ENCODE results near the gene ADAMTSL1. TPM values are rescaled to one million over a fixed set of nuclear protein-coding genes. Genes with fewer than 3 reads are reported as not detected.
A peak's percentile ranks its signal among the peaks of the same experiment; 100 is the strongest.

Gene ADAMTSL1
- total RNA-seq, 4 donors from 2014 or later: 0.32 to 2.3 (median 1.3) TPM

DNA sequence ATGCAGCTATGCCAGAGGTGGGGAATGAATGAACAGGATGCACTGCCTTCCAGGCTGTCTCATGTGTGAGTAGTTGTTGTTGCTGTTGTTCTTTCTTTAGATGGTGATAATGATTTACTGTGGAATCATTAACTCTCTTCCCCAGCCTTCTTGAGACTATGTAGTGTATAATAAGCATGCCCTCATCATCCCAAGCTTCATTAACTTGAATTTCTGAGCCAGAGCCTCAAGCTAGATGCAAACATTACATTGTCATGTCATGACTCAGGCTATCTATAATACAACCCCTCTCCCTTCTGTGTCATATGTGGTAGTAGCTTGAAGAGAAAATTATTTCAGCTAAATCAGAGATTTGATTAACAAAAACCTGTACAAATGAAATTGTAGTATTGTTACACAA lies 10.0 kb upstream of the ADAMTSL1 start:
- DNase-seq (ENCODE audit: low spot score in 2 of 2): no peak
- Histone ChIP-seq H3K4me1 (peaks cover 18% of the 10 kb centered on the region), H3K36me3 (no peaks in the 10 kb centered on the region), H3K27ac (no peak overlapping the region), H3K9me3 (no peaks in the 10 kb centered on the region), H3K27me3 (no peaks in the 10 kb centered on the region), H3K4me3 (no peak overlapping the region)
- TF ChIP-seq POLR2A (IDR thresholded peaks at IDR 0.05) (no peak), CTCF (IDR thresholded peaks at IDR 0.05) (no peak), POLR2AphosphoS5 (IDR thresholded peaks at IDR 0.05) (no peak), EP300 (IDR thresholded peaks at IDR 0.05) (no peak)

- Histone ChIP-seq H3K4me1 (no peaks in the 10 kb centered on the region), H3K9me3 (no peaks in the 10 kb centered on the region), H3K27ac (no peak overlapping the region), H3K36me3 (no peaks in the 10 kb centered on the region), H3K27me3 (no peaks in the 10 kb centered on the region), H3K4me3 (no peak overlapping the region)
- no peak for DNase-seq (ENCODE audit: low spot score in 2 of 2)
- WGBS: 58% methylated on average over 4 of the region's 4 CpGs
- no peak for TF ChIP-seq EP300 (IDR thresholded peaks at IDR 0.05)
Observed at GRCh38 chr9:18466101-18466500, 7.9 kb upstream of the ADAMTSL1 start.

- Histone ChIP-seq H3K27me3 (no peaks in the 10 kb centered on the region), H3K36me3 (no peaks in the 10 kb centered on the region), H3K9me3 (no peaks in the 10 kb centered on the region), H3K4me3 (no peak overlapping the region), H3K4me1 (peaks cover 2% of the 10 kb centered on the region), H3K27ac (no peak overlapping the region)
- WGBS: 46% methylated on average over 1 of the region's 1 CpG
- DNase-seq (ENCODE audit: low spot score in 2 of 2): no peak
- no peak for TF ChIP-seq POLR2AphosphoS5 (IDR thresholded peaks at IDR 0.05)
- no peak for TF ChIP-seq EP300 (IDR thresholded peaks at IDR 0.05)
- no peak for TF ChIP-seq CTCF (IDR thresholded peaks at IDR 0.05)
Observed at GRCh38 chr9:18467696-18468095, 6.3 kb upstream of the ADAMTSL1 start.

DNA sequence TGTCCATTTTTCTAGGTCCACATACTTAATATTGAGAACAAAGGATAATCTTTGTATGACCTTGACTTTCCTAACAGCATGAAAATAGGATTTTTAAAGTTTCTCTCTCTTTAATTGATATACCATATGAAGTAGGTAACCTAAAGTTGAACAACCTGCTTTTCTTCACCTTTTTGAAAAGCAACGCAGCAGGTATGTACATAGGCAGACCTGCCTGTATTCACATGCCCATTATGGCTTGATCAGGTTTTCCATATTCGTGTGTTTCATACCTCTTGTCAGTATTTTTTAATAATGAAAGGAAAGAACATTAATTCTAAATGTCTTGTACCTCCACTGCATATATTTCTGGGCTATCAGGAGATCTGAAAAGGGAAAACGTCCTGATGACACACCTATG lies 1.5 kb upstream of the ADAMTSL1 start:
- no peak for DNase-seq (ENCODE audit: low spot score in 2 of 2)
- Histone ChIP-seq H3K4me1 (peaks cover 17% of the 10 kb centered on the region), H3K9me3 (no peaks in the 10 kb centered on the region), H3K27ac (no peak overlapping the region), H3K36me3 (no peaks in the 10 kb centered on the region), H3K4me3 (no peak overlapping the region), H3K27me3 (no peaks in the 10 kb centered on the region)
- WGBS: 69% methylated on average over 3 of the region's 3 CpGs
- TF ChIP-seq POLR2A (IDR thresholded peaks at IDR 0.05): no peak
- TF ChIP-seq CTCF (IDR thresholded peaks at IDR 0.05): no peak
- no peak for TF ChIP-seq POLR2AphosphoS5 (IDR thresholded peaks at IDR 0.05)
- TF ChIP-seq EP300 (IDR thresholded peaks at IDR 0.05): no peak

GRCh38 chr9:18472841-18473251 lies 1.1 kb upstream of the ADAMTSL1 start:
- no peak for DNase-seq (ENCODE audit: low spot score in 2 of 2)
- Histone ChIP-seq H3K9me3 (no peaks in the 10 kb centered on the region), H3K36me3 (no peaks in the 10 kb centered on the region), H3K27me3 (no peaks in the 10 kb centered on the region), H3K4me1 (peaks cover 17% of the 10 kb centered on the region), H3K4me3 (no peak overlapping the region), H3K27ac (no peak overlapping the region)
- TF ChIP-seq EP300 (IDR thresholded peaks at IDR 0.05): no peak
- no peak for TF ChIP-seq CTCF (IDR thresholded peaks at IDR 0.05)
- TF ChIP-seq POLR2A (IDR thresholded peaks at IDR 0.05): no peak
- TF ChIP-seq POLR2AphosphoS5 (IDR thresholded peaks at IDR 0.05): no peak
- 74% methylated on average over 4 of the region's 4 CpGs for WGBS

DNA sequence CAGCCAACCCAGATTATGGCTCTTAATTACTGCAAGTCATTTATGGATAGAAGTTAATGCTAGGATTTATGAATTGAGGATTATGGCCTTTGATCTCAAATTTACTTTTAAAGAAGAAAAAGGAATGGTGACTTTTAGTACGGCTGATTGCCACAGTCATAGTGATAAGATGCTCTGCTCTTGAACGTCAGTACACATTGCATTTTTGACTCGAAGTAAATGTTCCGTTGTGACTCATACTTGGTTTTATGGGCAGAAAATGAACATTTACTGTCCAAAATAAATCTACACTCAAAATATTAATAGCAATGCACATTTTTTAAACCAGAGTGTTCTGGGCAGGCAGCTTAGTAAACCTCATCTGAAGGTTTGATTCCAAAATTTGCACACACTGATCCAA lies 830 bp downstream of the ADAMTSL1 start:
- Histone ChIP-seq H3K27ac (no peak overlapping the region), H3K4me3 (peak overlapping the region; percentile 38)
- WGBS: 50% methylated on average over 4 of the region's 4 CpGs

More for the DNA sequence above, 830 bp downstream of the ADAMTSL1 start:
- TF ChIP-seq POLR2AphosphoS5 (IDR thresholded peaks at IDR 0.05): no peak
- TF ChIP-seq POLR2A (IDR thresholded peaks at IDR 0.05): no peak
- peaks cover 17% of the 10 kb centered on the region for H3K4me1 ChIP-seq
- no peak for DNase-seq (ENCODE audit: low spot score in 2 of 2)
- H3K9me3 ChIP-seq: no peaks in the 10 kb centered on the region
- no peaks in the 10 kb centered on the region for H3K27me3 ChIP-seq
- H3K36me3 ChIP-seq: no peaks in the 10 kb centered on the region

Data from suprapubic skin (tissue), 4 donors.